ENCODE results near the gene BAHCC1. TPM values are rescaled to one million over a fixed set of nuclear protein-coding genes. Genes with fewer than 3 reads are reported as not detected.

The BAHCC1 gene
- total and polyA plus RNA-seq, 9 of the 15 experiments (the other 6 are each of a cell fraction or from before 2014, with no cell fraction given), result 0.14 to 26.9 (median 5.0) TPM

GRCh38 chr17:81484195-81484979 lies 89.1 kb downstream of the BAHCC1 start (continued):
- TF ChIP-seq MLLT1 (IDR thresholded peaks at IDR 0.05) (peak in 1 of 2 experiments; percentile 86; a peak in 2 of 4 replicates), ZNF146 (CRISPR knock-in tag; IDR thresholded peaks at IDR 0.05; ENCODE audit: unreplicated experiment) (no peak), BCLAF1 (IDR thresholded peaks at IDR 0.05; ENCODE audit: borderline replicate concordance in 1 of 2, control insufficient read depth in 1 of 2, low read depth in 2 of 2, low read length in 1 of 2) (0 out of 4 replicates have a peak, but pooled peaks of 1 of the 2 experiments have one; percentile 44), RFX5 (IDR thresholded peaks at IDR 0.05; ENCODE audit: low read depth, low read length) (no peak), ZEB2 (IDR thresholded peaks at IDR 0.05) (no peak), SRF (CRISPR knock-in tag; IDR thresholded peaks at IDR 0.05) (no peak), E4F1 (CRISPR knock-in tag; IDR thresholded peaks at IDR 0.05; ENCODE audit: borderline replicate concordance) (no peak), TBP (optimal IDR thresholded peaks at IDR 0.05; ENCODE audit: low read depth, low read length) (peak; percentile 69), ZNF143 (CRISPR knock-in tag; IDR thresholded peaks at IDR 0.05) (no peak), RB1 (IDR thresholded peaks at IDR 0.05; ENCODE audit: low read depth) (peak; percentile 100), HCFC1 (IDR thresholded peaks at IDR 0.05; ENCODE audit: low read depth, low read length) (peak; percentile 57), ZFP91 (CRISPR knock-in tag; IDR thresholded peaks at IDR 0.05) (no peak; the same call in 1 of the 2 replicates), MEIS2 (IDR thresholded peaks at IDR 0.05; ENCODE audit: partially characterized antibody) (peak; percentile 26), HSF4 (CRISPR knock-in tag; IDR thresholded peaks at IDR 0.05; ENCODE audit: borderline replicate concordance) (no peak), LCOR (CRISPR knock-in tag; IDR thresholded peaks at IDR 0.05) (no peak), TAL1 (IDR thresholded peaks at IDR 0.05) (no peak), ZNF165 (CRISPR knock-in tag; IDR thresholded peaks at IDR 0.05; ENCODE audit: borderline replicate concordance) (no peak)
